T-helper 17 cell (primary cell): ENCODE results near the gene CRLF2. TPM values are rescaled to one million over a fixed set of nuclear protein-coding genes. Genes with fewer than 3 reads are reported as not detected.
"Not testable (repeated sequence)": the region's sequence is repeated elsewhere in the genome, so short reads cannot be mapped to it uniquely, and the experiment has no call there.

ENCODE experiments used
- ATAC-seq: fragments of 150-1000 bp; cut with Tn5 transposase; 2 replicates; pipeline ENCODE4 v1.10.0; 2021; ENCODE audit warnings: mild to moderate bottlenecking, moderate library complexity
- DNase-seq, 3 donors: peaks; one replicate each; pipeline versions ENCODE4 v3.0.0 to v3.0.0-alpha.2; 2020 to 2021
- H3K9me3 ChIP-seq: one replicate; pipeline ENCODE4 v1.7.0; 2013; ENCODE audit warnings: low read length, mild to moderate bottlenecking; ENCODE audit not compliant: control insufficient read depth, poor library complexity, severe bottlenecking
- H3K27ac Mint-ChIP-seq: one replicate; pipeline ENCODE4 v1.8.0; 2022; ENCODE audit warnings: mild to moderate bottlenecking, moderate library complexity, mixed read lengths
- H3K27me3 Mint-ChIP-seq: one replicate; pipeline ENCODE4 v1.8.0; 2022; ENCODE audit warnings: mixed read lengths
- H3K36me3 Mint-ChIP-seq: one replicate; pipeline ENCODE4 v1.8.0; 2022; ENCODE audit warnings: low read depth, mixed read lengths
- H3K4me1 Mint-ChIP-seq: one replicate; pipeline ENCODE4 v1.8.0; 2022; ENCODE audit warnings: mild to moderate bottlenecking, mixed read lengths
- H3K4me3 Mint-ChIP-seq: one replicate; pipeline ENCODE4 v1.8.0; 2022; ENCODE audit warnings: mild to moderate bottlenecking, moderate library complexity, mixed read lengths
- total RNA-seq, 4 donors: library from RNA in 2 of 4; stranded (reverse) in 2 of 4; gene quantifications; one replicate each; pipeline ENCODE4 v1.2.3 and lab custom pipeline; 2022 to 2026

The CRLF2 gene, protein sequence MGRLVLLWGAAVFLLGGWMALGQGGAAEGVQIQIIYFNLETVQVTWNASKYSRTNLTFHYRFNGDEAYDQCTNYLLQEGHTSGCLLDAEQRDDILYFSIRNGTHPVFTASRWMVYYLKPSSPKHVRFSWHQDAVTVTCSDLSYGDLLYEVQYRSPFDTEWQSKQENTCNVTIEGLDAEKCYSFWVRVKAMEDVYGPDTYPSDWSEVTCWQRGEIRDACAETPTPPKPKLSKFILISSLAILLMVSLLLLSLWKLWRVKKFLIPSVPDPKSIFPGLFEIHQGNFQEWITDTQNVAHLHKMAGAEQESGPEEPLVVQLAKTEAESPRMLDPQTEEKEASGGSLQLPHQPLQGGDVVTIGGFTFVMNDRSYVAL
- total RNA-seq (under 1 TPM; 0.26 to 0.40 TPM), total RNA-seq (lab: John Stamatoyannopoulos, UW) (0.46 to 1.1 reads per million in 2 donors)

DNA sequence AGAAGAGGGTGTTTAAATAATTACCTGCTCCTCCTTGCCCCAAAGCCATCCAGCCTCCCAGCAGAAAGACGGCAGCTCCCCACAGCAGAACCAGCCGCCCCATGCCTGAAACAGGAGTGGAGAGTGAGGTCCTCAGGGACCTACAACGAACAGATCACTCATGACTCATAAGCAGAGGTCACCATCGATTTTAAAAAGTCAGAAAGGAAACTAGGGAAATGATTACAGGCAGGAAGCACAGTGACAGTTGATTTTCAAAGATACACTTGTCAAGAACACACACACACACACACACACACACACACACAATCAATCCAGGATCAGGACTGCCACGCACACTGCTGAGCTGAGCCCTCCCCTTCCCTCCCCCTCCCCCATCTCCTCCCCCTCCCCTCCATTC is at the start of gene CRLF2:
TSS of gene CRLF2 (minus strand) at position 118 of the 400 bp plus-strand sequence. CDS start at position 103, 15 bp downstream.
- ATAC-seq (peak; percentile 13), DNase-seq (no peak)
- H3K4me3 Mint-ChIP-seq, result peak within 1 kb of the TSS; percentile 57
- H3K27ac Mint-ChIP-seq, result no peak within 1 kb of the TSS
- H3K4me1 Mint-ChIP-seq, result peaks cover 16% of the 10 kb centered on the region
- no peaks in the 10 kb centered on the region for H3K27me3 Mint-ChIP-seq
- peaks cover 3% of the 10 kb centered on the region for H3K36me3 Mint-ChIP-seq
- no peaks in the 10 kb centered on the region for H3K9me3 ChIP-seq

DNA sequence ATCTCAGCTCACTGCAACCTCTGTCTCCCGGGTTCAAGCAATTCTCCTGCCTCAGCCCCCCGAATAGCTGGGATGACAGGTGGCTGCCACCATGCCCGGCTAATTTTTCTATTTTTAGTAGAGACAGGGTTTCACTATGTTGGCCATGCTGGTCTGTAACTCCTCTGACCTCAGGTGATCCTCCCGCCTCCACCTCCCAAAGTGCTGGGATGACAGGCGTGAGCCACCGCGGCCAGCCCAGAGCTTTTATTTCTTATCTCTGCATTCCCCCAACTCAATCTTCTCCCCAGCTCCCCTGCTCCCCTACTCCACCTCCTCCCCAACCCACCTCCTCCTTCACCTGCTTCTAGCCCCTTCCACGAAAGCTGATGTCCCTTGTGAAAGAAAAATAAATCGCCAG is 49.3 kb upstream of the CRLF2 start:
- not testable (repeated sequence) for H3K27ac Mint-ChIP-seq, H3K9me3 ChIP-seq, H3K36me3 Mint-ChIP-seq, H3K4me3 Mint-ChIP-seq, ATAC-seq, DNase-seq, H3K4me1 Mint-ChIP-seq, H3K27me3 Mint-ChIP-seq

DNA sequence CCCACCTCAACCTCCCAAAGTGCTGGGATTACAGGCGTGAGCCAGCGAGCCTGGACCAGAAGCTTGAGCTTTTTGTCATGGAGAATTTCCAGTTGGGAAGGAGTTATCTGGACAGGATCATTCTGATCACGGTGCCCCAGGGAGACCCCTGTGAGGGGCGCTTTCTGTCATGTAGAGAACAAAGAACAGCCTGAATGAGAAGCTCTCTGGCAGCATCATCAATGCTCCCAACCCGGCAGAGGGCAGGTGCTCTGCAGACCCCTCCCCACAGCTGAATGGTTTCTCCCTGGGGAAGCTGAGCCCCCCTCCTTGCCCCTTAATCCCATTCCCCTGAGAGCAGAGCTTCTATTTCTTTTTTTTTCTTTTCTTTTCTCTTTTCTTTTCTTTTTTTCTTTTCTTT is 48.8 kb upstream of the CRLF2 start:
- no peaks in the 10 kb centered on the region for H3K9me3 ChIP-seq
- Mint-ChIP-seq H3K4me1 (no peaks in the 10 kb centered on the region), H3K27ac (no peak overlapping the region), H3K27me3 (no peaks in the 10 kb centered on the region), H3K36me3 (no peaks in the 10 kb centered on the region), H3K4me3 (no peak overlapping the region)
- no peak for DNase-seq
- no peak for ATAC-seq

GRCh38 chrX:1252861-1253260 is 40.4 kb upstream of the CRLF2 start:
- no peaks in the 10 kb centered on the region for H3K27me3 Mint-ChIP-seq
- ATAC-seq, result no peak
- no peak for DNase-seq
- H3K4me1 Mint-ChIP-seq, result peaks cover under 1% of the 10 kb centered on the region
- H3K27ac Mint-ChIP-seq, result no peak overlapping the region
- H3K4me3 Mint-ChIP-seq, result no peak overlapping the region
- no peaks in the 10 kb centered on the region for H3K9me3 ChIP-seq
- H3K36me3 Mint-ChIP-seq, result no peaks in the 10 kb centered on the region

DNA sequence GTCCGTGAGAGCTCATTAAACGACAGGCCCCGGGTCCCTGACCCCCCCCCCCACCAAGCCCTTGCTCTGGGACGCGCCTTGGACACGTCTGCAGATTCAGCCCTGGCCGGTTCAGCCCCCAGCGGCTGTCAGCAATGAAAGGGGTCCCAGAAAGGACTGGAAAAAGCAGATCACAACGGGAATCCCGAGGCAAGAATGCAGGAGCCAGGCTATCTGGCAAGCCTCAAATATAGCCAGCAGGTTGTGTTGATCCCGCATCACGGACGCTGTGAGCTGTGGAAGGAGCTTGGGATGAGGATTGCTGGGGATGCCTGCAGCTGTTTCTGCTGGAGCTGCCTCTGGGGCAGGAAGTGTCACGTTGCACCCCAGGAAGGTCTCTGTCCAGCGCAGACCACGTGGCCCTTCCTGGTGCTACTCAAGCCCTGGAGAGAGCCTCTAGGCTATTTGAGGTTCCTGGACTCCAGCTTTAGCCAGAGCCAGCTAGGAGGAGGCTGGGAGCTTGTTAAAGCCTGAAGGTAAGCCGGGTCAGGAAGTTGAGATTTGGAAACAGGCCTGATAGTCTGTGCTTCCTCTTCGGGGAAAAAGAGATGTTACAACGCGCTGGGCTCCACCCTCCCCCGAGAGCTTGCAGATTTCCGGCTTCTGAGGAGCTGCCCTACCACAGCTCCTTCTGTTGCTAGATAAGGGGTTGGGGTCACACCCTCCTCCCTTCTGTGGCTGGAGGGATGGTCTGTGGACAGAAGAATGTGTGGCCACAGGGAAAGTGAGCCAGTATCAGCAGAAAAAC is 36.8 kb upstream of the CRLF2 start:
- Mint-ChIP-seq H3K4me1 (peaks cover 3% of the 10 kb centered on the region), H3K36me3 (no peaks in the 10 kb centered on the region), H3K4me3 (peak overlapping the region; percentile 63), H3K27me3 (no peaks in the 10 kb centered on the region), H3K27ac (no peak overlapping the region)
- no peaks in the 10 kb centered on the region for H3K9me3 ChIP-seq
- ATAC-seq (peak; percentile 54), DNase-seq (no peak)

- Mint-ChIP-seq H3K4me1 (peaks cover 7% of the 10 kb centered on the region), H3K4me3 (no peak overlapping the region), H3K36me3 (no peaks in the 10 kb centered on the region), H3K27me3 (no peaks in the 10 kb centered on the region), H3K27ac (no peak overlapping the region)
- ATAC-seq, result peak; percentile 35
- H3K9me3 ChIP-seq, result no peaks in the 10 kb centered on the region
- no peak for DNase-seq
These were observed 36.0 kb upstream of the CRLF2 start for GRCh38 chrX:1248331-1249061.

- Mint-ChIP-seq H3K4me1 (peaks cover 7% of the 10 kb centered on the region), H3K27ac (peak overlapping the region; percentile 3), H3K36me3 (no peaks in the 10 kb centered on the region), H3K4me3 (no peak overlapping the region), H3K27me3 (no peaks in the 10 kb centered on the region)
- peak; percentile 37 to 78 (median 54) for DNase-seq
- no peaks in the 10 kb centered on the region for H3K9me3 ChIP-seq
- ATAC-seq, result peak; percentile 82
These were observed 34.4 kb upstream of the CRLF2 start for GRCh38 chrX:1246816-1247215.

DNA sequence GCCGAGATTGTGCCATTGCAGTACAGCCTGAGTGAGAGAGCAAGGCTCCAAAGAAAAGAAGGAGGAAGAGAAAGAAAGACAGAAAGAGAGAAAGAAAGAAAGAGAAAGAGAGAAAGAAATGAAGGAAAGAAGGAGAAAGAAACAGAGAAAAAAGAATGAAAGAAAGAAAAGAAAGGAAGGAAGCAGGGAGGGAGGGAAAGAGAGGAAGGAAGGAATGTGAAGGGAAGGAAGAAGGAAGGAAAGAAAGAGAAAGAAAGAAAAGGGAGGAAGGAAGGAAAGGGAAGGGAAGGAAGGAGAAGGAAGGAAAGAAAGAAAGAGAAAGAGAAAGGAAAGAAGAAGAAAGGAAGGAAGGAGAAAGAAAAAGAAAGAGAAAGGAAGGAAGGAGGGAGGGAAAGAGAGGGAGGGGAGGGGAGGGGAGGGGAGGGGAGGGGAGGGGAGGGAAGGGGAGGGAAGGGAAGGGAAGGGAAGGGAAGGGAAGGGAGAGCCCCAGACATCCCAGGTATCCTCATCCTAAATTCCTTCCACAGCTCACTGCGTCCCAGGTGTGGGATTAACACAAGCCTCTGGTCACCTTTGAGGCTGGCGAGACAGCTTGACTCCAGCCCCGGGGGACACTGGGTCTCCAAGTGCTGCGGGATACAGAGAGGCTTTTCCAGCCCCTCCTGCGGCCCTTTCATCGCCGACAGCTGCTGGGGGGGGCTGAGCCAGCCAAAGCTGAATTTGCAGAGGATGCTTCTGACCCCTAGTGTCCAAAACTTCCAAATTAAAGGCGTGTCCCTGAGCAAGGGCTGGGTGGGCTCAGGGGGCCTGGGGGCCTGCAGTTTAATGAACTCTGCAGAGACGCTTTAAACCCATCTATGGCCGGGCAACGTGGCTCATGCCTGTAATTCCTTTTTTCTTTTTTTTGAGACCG is 32.0 kb upstream of the CRLF2 start:
- Mint-ChIP-seq H3K4me1 (peaks cover 7% of the 10 kb centered on the region), H3K36me3 (no peaks in the 10 kb centered on the region), H3K27me3 (no peaks in the 10 kb centered on the region), H3K4me3 (no peak overlapping the region), H3K27ac (peak overlapping the region; percentile 78)
- no peak for DNase-seq
- H3K9me3 ChIP-seq, result no peaks in the 10 kb centered on the region
- no peak for ATAC-seq

GRCh38 chrX:1242891-1243402 is 30.5 kb upstream of the CRLF2 start:
- H3K27me3 Mint-ChIP-seq, result no peaks in the 10 kb centered on the region
- no peaks in the 10 kb centered on the region for H3K9me3 ChIP-seq
- no peaks in the 10 kb centered on the region for H3K36me3 Mint-ChIP-seq
- H3K27ac Mint-ChIP-seq, result peak overlapping the region; percentile 78
- no peak for DNase-seq
- ATAC-seq, result peak; percentile 24
- no peak overlapping the region for H3K4me3 Mint-ChIP-seq
- peaks cover 7% of the 10 kb centered on the region for H3K4me1 Mint-ChIP-seq

GRCh38 chrX:1240551-1240950 is 28.1 kb upstream of the CRLF2 start:
- not testable (repeated sequence) for H3K9me3 ChIP-seq, H3K27ac Mint-ChIP-seq, H3K4me1 Mint-ChIP-seq, DNase-seq, H3K27me3 Mint-ChIP-seq, ATAC-seq, H3K36me3 Mint-ChIP-seq, H3K4me3 Mint-ChIP-seq

DNA sequence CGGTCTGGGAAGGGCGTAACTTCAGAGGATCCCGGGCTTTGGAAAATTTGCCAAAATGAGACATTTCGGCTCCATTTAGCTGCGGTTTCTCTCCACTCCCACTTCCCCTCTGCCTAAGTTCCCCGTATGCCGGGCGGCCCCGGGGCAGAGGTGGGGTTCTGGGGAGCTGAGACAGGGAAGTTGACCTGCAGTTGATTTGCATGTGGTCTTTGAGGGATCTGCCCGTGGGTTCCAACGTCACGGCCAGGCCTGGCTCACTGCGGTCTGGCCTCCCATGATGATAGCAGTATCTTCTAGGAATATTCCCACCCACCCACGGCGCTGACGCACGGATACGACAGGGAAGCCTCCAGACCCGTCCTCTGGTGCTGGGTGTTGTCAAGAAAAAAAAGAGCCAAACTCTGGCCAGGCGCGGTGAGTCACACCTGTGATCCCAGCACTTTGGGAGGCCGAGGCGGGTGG is 27.3 kb upstream of the CRLF2 start:
- DNase-seq, result no peak
- H3K4me3 Mint-ChIP-seq, result no peak overlapping the region
- H3K27ac Mint-ChIP-seq, result peak overlapping the region; percentile 24
- H3K36me3 Mint-ChIP-seq, result no peaks in the 10 kb centered on the region
- no peaks in the 10 kb centered on the region for H3K9me3 ChIP-seq
- ATAC-seq, result peak; percentile 78
- peaks cover 5% of the 10 kb centered on the region for H3K4me1 Mint-ChIP-seq
- no peaks in the 10 kb centered on the region for H3K27me3 Mint-ChIP-seq

GRCh38 chrX:1231850-1232465 is 19.5 kb upstream of the CRLF2 start:
- H3K9me3 ChIP-seq, result no peaks in the 10 kb centered on the region
- peak; percentile 39 for ATAC-seq
- no peak for DNase-seq
- Mint-ChIP-seq H3K27ac (no peak overlapping the region), H3K4me1 (peaks cover 3% of the 10 kb centered on the region), H3K27me3 (no peaks in the 10 kb centered on the region), H3K4me3 (no peak overlapping the region), H3K36me3 (no peaks in the 10 kb centered on the region)
